Activated T-helper 9 cell treated with anti-CD3 and anti-CD28 coated beads, Interleukin-2, amount 50 U/mL, for 16 hours (primary cell): ENCODE results near the gene SBF2.

Experiments
- DNase-seq: peaks from one replicate; pipeline ENCODE4 v3.0.0-alpha.2; 2020; ENCODE audit warnings: low read depth

SBF2 gene

GRCh38 chr11:9772218-9772617 is 521.8 kb downstream of the SBF2 start:
- DNase-seq, result no peak

- no peak for DNase-seq
These were observed 522.9 kb downstream of the SBF2 start for GRCh38 chr11:9771071-9771511.

- DNase-seq, result no peak
These were observed 524.4 kb downstream of the SBF2 start for GRCh38 chr11:9769621-9770020.

GRCh38 chr11:9765320-9766101 is 528.5 kb downstream of the SBF2 start:
- no peak for DNase-seq

GRCh38 chr11:9763301-9763700 is 530.7 kb downstream of the SBF2 start:
- no peak for DNase-seq

- DNase-seq, result no peak
These were observed 531.5 kb downstream of the SBF2 start for GRCh38 chr11:9762531-9762930.

- DNase-seq, result no peak
These were observed 532.5 kb downstream of the SBF2 start for GRCh38 chr11:9761441-9761945.

- no peak for DNase-seq
These were observed 533.8 kb downstream of the SBF2 start for GRCh38 chr11:9760193-9760575.

- DNase-seq, result peak; percentile 89
These were observed 534.4 kb downstream of the SBF2 start for GRCh38 chr11:9759519-9760192.

- peak; percentile 39 for DNase-seq
These were observed 535.1 kb downstream of the SBF2 start for GRCh38 chr11:9758637-9759518.

- peak; percentile 92 for DNase-seq
These were observed 536.0 kb downstream of the SBF2 start for GRCh38 chr11:9757809-9758636.

- DNase-seq, result no peak
These were observed 537.1 kb downstream of the SBF2 start for GRCh38 chr11:9756878-9757277.

GRCh38 chr11:9756461-9756860 is 537.6 kb downstream of the SBF2 start:
- DNase-seq, result no peak

GRCh38 chr11:9755561-9756185 is 538.3 kb downstream of the SBF2 start:
- DNase-seq, result no peak

GRCh38 chr11:9754010-9754471 is 540.0 kb downstream of the SBF2 start:
- DNase-seq, result no peak

- DNase-seq, result no peak
These were observed 541.0 kb downstream of the SBF2 start for GRCh38 chr11:9753021-9753420.

- no peak for DNase-seq
These were observed 541.9 kb downstream of the SBF2 start for GRCh38 chr11:9752091-9752490.

- no peak for DNase-seq
These were observed 543.5 kb downstream of the SBF2 start for GRCh38 chr11:9750551-9750950.

GRCh38 chr11:9748361-9748970 is 545.6 kb downstream of the SBF2 start:
- peak; percentile 29 for DNase-seq

GRCh38 chr11:9747828-9748227 is 546.2 kb downstream of the SBF2 start:
- no peak for DNase-seq
